ENCODE data around the gene ADAM19. TPM values are rescaled to one million over a fixed set of nuclear protein-coding genes. Genes with fewer than 3 reads are reported as not detected.

The ADAM19 gene
- total RNA-seq, 4 donors from 2014 or later = 2.4 to 25.6 (median 15.3) TPM

DNA sequence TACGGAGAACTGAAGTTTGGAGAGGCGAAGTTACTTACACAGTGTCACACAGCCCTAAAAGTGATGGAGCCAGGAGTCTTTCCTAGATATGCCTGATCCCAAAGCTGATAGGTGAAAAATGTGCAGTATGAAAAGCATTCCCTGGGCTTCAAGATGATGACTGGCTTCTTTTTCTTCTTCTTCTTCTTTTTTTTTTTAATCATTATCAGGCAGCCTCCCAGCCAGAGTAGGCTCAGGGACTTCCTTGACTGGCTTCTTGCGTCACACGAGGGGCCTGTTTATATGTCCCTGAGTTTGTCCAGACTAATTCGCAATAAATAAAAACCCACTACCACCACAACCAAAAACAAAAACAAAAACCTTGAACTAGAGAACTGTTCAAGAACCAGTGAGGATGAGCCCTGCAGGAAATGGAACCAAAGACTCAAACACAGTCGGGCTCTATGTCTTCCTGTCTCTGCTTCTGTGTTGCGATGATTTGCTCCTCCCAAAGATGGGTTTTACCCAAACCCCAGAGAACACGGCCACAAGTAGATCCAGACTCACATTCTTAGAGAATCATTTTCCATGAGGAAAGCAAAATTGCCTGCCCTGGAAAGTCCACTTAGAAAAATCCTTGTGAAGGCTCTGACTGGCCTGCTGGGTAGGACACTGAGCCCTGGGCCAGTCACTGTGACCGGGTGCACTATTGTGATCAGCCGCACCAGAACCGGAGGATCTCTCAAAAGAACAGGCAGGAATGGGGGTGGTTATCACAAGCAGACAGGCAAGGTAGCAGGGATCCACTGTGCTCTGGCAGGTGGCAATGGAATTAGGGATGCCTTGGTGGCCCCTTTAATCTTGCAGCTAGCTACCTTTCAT lies 38.0 kb upstream of the ADAM19 start:
- no peak for DNase-seq
- intact Hi-C loops (cut with DNase I; ENCODE audit: low total_unique reads) = no loop called here
- Histone ChIP-seq H3K27me3 (no peaks in the 10 kb centered on the region), H3K9me3 (no peaks in the 10 kb centered on the region), H3K4me1 (no peaks in the 10 kb centered on the region), H3K4me3 (no peak overlapping the region), H3K36me3 (no peaks in the 10 kb centered on the region), H3K27ac (no peak overlapping the region)
- TF ChIP-seq POLR2A (IDR thresholded peaks at IDR 0.05) = no peak
- no peak for TF ChIP-seq CTCF (IDR thresholded peaks at IDR 0.05)

DNA sequence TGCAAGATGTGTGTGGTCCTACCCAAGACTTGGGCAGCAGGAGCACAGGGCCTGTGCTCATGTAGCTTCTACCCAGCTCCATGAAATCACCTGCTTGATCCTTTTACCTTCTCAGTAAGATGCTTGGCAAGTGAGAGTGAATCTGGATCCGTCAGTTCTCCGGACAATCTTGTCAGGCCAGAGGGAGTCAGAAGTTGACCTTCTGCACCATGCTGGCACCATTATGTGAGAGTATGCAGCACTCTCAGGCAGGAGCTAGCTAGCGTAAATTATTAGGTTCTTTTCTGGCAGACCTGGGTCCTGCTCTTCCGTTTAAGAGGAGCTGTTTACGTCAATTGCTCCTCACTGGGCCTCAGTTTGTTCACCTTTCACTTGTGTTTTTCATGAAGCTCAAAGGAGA lies 37.0 kb upstream of the ADAM19 start:
- no peaks in the 10 kb centered on the region for H3K9me3 ChIP-seq
- H3K27me3 ChIP-seq = no peaks in the 10 kb centered on the region
- H3K36me3 ChIP-seq = no peaks in the 10 kb centered on the region
- DNase-seq = no peak
- no peak overlapping the region for H3K27ac ChIP-seq
- H3K4me1 ChIP-seq = no peaks in the 10 kb centered on the region
- TF ChIP-seq CTCF (IDR thresholded peaks at IDR 0.05) = no peak
- no peak for TF ChIP-seq POLR2A (IDR thresholded peaks at IDR 0.05)
- H3K4me3 ChIP-seq = no peak overlapping the region
- intact Hi-C loops (cut with DNase I; ENCODE audit: low total_unique reads) = no loop called here

GRCh38 chr5:157611571-157612476 lies 36.2 kb upstream of the ADAM19 start:
- H3K27ac ChIP-seq = no peak overlapping the region
- no peaks in the 10 kb centered on the region for H3K9me3 ChIP-seq
- intact Hi-C loops (cut with DNase I; ENCODE audit: low total_unique reads) = no loop called here
- no peak overlapping the region for H3K4me3 ChIP-seq
- no peaks in the 10 kb centered on the region for H3K36me3 ChIP-seq
- no peaks in the 10 kb centered on the region for H3K27me3 ChIP-seq
- DNase-seq = no peak
- no peaks in the 10 kb centered on the region for H3K4me1 ChIP-seq
- TF ChIP-seq CTCF (IDR thresholded peaks at IDR 0.05) (no peak), POLR2A (IDR thresholded peaks at IDR 0.05) (no peak)

DNA sequence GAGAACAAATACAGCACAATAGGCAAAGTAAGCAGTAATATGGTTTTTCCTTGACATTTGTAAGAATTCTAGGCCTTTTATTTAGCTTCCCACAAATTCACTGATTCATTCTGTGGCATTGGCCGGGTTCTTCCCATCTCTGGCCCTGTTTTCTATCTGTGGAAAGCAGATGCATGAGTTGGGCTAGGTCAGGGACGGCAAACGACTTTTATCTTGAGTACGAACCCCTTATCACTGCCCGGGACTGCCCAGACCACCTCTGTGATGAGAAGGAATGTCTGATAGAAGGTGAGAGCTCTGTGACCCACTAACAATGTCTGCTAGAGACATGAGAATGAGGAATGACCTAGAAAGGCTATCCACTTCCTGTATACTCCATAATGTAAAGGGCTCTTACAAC lies 35.4 kb upstream of the ADAM19 start:
- Histone ChIP-seq H3K36me3 (no peaks in the 10 kb centered on the region), H3K4me1 (no peaks in the 10 kb centered on the region), H3K27me3 (no peaks in the 10 kb centered on the region), H3K9me3 (no peaks in the 10 kb centered on the region), H3K27ac (no peak overlapping the region), H3K4me3 (no peak overlapping the region)
- TF ChIP-seq POLR2A (IDR thresholded peaks at IDR 0.05) = no peak
- no peak for TF ChIP-seq CTCF (IDR thresholded peaks at IDR 0.05)
- intact Hi-C loops (cut with DNase I; ENCODE audit: low total_unique reads) = no loop called here
- DNase-seq = no peak

Measured in uterus (tissue), 4 donors.